PC-9 (cell line): Measurements from ENCODE around the gene NUP214. TPM values are rescaled to one million over a fixed set of nuclear protein-coding genes. Genes with fewer than 3 reads are reported as not detected.

Experiments used
- BruUV-seq: library from RNA; stranded (reverse); fragments of 400-500 nt; replicated peaks from 2 replicates; lab custom pipeline; 2021; lab: Mats Ljungman, UMichigan
- CTCF ChIA-PET: fragments of 300-600 bp; sonication (Branson Sonifier 250); formaldehyde crosslinking; loops from one replicate; lab custom pipeline; 2022; ENCODE audit warnings: antibody characterized with exemption; lab: Charles Lee
- POLR2A ChIA-PET: fragments of 300-600 bp; sonication (Branson Sonifier 250); formaldehyde crosslinking; loops from one replicate; lab custom pipeline; 2022; ENCODE audit warnings: antibody characterized with exemption; ENCODE audit not compliant: unreplicated experiment; lab: Charles Lee
- DNase-seq, 2 experiments: peaks; one replicate each; pipeline versions ENCODE4 v3.0.0 to v3.0.0-alpha.2; 2015 to 2022; ENCODE audit warnings: mixed read lengths in 1 of 2
- H2AFZ ChIP-seq: fragments of 200-600 bp; sonication (generic); 2 replicates; pipeline ENCODE4 v1.8.1; 2017; ENCODE audit warnings: antibody characterized with exemption
- H3F3A ChIP-seq: fragments of 200-600 bp; sonication (generic); 2 replicates; pipeline ENCODE4 v1.8.1; 2017; ENCODE audit warnings: antibody characterized with exemption, mild to moderate bottlenecking, low read depth; ENCODE audit not compliant: insufficient read depth
- H3K27ac ChIP-seq: fragments of 200-600 bp; sonication (generic); 2 replicates; pipeline ENCODE4 v1.6.1; 2016; ENCODE audit warnings: mixed run types
- H3K27me3 ChIP-seq: fragments of 200-600 bp; sonication (generic); 2 replicates; pipeline ENCODE4 v1.6.1; 2016; ENCODE audit warnings: low read depth, mixed run types; ENCODE audit not compliant: insufficient read depth
- H3K36me3 ChIP-seq: fragments of 200-600 bp; sonication (generic); 2 replicates; pipeline ENCODE4 v1.6.1; 2016; ENCODE audit warnings: low read depth, mixed run types
- H3K4me1 ChIP-seq: fragments of 200-600 bp; sonication (generic); replicated peaks from 2 replicates; pipeline ENCODE4 v1.6.1; 2016; ENCODE audit warnings: mixed run types; ENCODE audit not compliant: insufficient read depth
- H3K4me2 ChIP-seq: fragments of 200-600 bp; sonication (generic); 2 replicates; pipeline ENCODE4 v1.6.1; 2017; ENCODE audit warnings: mixed run types
- H3K4me3 ChIP-seq: fragments of 200-600 bp; sonication (generic); 2 replicates; pipeline ENCODE4 v1.6.1; 2016; ENCODE audit warnings: mixed run types
- H3K79me2 ChIP-seq: fragments of 200-600 bp; sonication (generic); 2 replicates; pipeline ENCODE4 v1.6.1; 2017; ENCODE audit warnings: low read depth, mixed run types
- H3K9me2 ChIP-seq: fragments of 200-600 bp; sonication (generic); 2 replicates; pipeline ENCODE4 v1.8.1; 2017; ENCODE audit warnings: mild to moderate bottlenecking; ENCODE audit not compliant: insufficient read depth
- H3K9me3 ChIP-seq: fragments of 200-600 bp; sonication (generic); 2 replicates; pipeline ENCODE4 v1.8.1; 2016; ENCODE audit warnings: low read depth; ENCODE audit not compliant: insufficient read depth
- H4K20me1 ChIP-seq: fragments of 200-600 bp; sonication (generic); 2 replicates; pipeline ENCODE4 v1.8.1; 2017; ENCODE audit not compliant: insufficient read depth
- CTCF ChIP-seq: fragments of 200-600 bp; sonication (generic); conservative IDR thresholded peaks from 2 replicates; pipeline ENCODE4 v1.6.1; 2017; ENCODE audit warnings: mixed run types, antibody characterized with exemption, mild to moderate bottlenecking, moderate library complexity
- EZH2 ChIP-seq: fragments of 200-600 bp; sonication (generic); IDR thresholded peaks from 2 replicates; pipeline ENCODE4 v1.8.0; 2017; ENCODE audit warnings: antibody characterized with exemption, low read depth
- intact Hi-C: fragments of 100-400 bp; cut with micrococcal nuclease; formaldehyde crosslinking; loops from one replicate; pipeline ENCODE4 v1.10.0; 2022; ENCODE audit not compliant: unreplicated experiment
- total RNA-seq: library from RNA; stranded (reverse); gene quantifications from 2 replicates; pipeline ENCODE4 v1.2.3, GENCODE V29; 2021

Gene NUP214
- total RNA-seq, 1 experiment from 2014 or later = 59.0 TPM

- Histone ChIP-seq H4K20me1 (peaks cover 12% of the 10 kb centered on the region; the same call in 1 of the 2 replicates), H3K4me2 (no peak overlapping the region), H3K27me3 (no peaks in the 10 kb centered on the region), H3K4me1 (no peaks in the 10 kb centered on the region), H3K9me2 (no peaks in the 10 kb centered on the region), H3K4me3 (no peak overlapping the region), H2AFZ (no peak overlapping the region), H3K36me3 (peaks cover 42% of the 10 kb centered on the region), H3K9me3 (no peaks in the 10 kb centered on the region), H3K27ac (no peak overlapping the region), H3F3A (no peaks in the 10 kb centered on the region), H3K79me2 (no peaks in the 10 kb centered on the region)
- intact Hi-C loops = no loop called here
- POLR2A ChIA-PET = no interaction called here
- TF ChIP-seq EZH2 (no peak), CTCF (no peak)
- no TSS peak for BruUV-seq
- DNase-seq = no peak
- CTCF ChIA-PET = no interaction called here
These were observed 16.8 kb downstream of the NUP214 start for GRCh38 chr9:131142160-131142559.

- H3K36me3 ChIP-seq = peaks cover 51% of the 10 kb centered on the region
- BruUV-seq = no TSS peak
These were observed 18.8 kb downstream of the NUP214 start for GRCh38 chr9:131144201-131144600.

DNA sequence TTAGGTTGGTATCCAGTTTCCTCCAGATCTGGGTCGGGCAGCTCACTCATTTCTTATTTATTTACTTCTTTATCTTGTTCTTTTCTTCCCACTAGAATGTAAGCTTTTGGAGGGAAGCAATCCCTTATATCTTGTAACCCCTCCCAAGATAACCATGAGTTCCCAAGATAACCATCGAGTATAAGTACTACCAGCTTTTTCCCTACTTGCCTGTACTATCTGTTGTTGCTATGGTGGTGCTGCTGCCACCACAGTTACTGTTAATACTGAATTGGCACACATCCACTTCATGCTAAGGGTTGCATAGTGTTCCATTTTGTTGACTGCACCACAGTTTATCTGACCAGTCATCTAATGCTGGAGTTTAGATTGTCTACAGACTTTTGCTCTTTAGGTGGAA lies 19.9 kb downstream of the NUP214 start:
- H4K20me1 ChIP-seq = peaks cover 3% of the 10 kb centered on the region; the same call in 1 of the 2 replicates
- H3K27ac ChIP-seq = no peak overlapping the region
- no peak for TF ChIP-seq EZH2
- H3K4me1 ChIP-seq = no peaks in the 10 kb centered on the region
- H2AFZ ChIP-seq = no peak overlapping the region
- no peak overlapping the region for H3K4me3 ChIP-seq
- CTCF ChIA-PET = no interaction called here
- POLR2A ChIA-PET = no interaction called here
- intact Hi-C loops = no loop called here
- no peaks in the 10 kb centered on the region for H3K27me3 ChIP-seq
- peaks cover 47% of the 10 kb centered on the region for H3K36me3 ChIP-seq
- no peak for DNase-seq
- no TSS peak for BruUV-seq
- no peaks in the 10 kb centered on the region for H3F3A ChIP-seq
- no peaks in the 10 kb centered on the region for H3K9me2 ChIP-seq
- H3K79me2 ChIP-seq = no peaks in the 10 kb centered on the region
- no peak overlapping the region for H3K4me2 ChIP-seq
- H3K9me3 ChIP-seq = no peaks in the 10 kb centered on the region

More at GRCh38 chr9:131144201-131144600, 18.8 kb downstream of the NUP214 start:
- TF ChIP-seq EZH2 (no peak), CTCF (no peak)
- peaks cover 7% of the 10 kb centered on the region; the same call in 1 of the 2 replicates for H4K20me1 ChIP-seq
- H3K4me3 ChIP-seq = no peak overlapping the region
- H3F3A ChIP-seq = no peaks in the 10 kb centered on the region
- H3K79me2 ChIP-seq = no peaks in the 10 kb centered on the region
- H2AFZ ChIP-seq = no peak overlapping the region
- H3K9me3 ChIP-seq = no peaks in the 10 kb centered on the region
- H3K27me3 ChIP-seq = no peaks in the 10 kb centered on the region
- intact Hi-C loops = no loop called here
- DNase-seq = no peak
- ChIA-PET CTCF (no interaction called here), POLR2A (no interaction called here)
- no peak overlapping the region for H3K4me2 ChIP-seq
- H3K27ac ChIP-seq = no peak overlapping the region
- H3K4me1 ChIP-seq = no peaks in the 10 kb centered on the region
- no peaks in the 10 kb centered on the region for H3K9me2 ChIP-seq

- Histone ChIP-seq H3K27ac (no peak overlapping the region), H3K4me1 (no peaks in the 10 kb centered on the region), H3K79me2 (no peaks in the 10 kb centered on the region), H3K9me2 (no peaks in the 10 kb centered on the region), H3K4me2 (no peak overlapping the region), H4K20me1 (peaks cover 3% of the 10 kb centered on the region; the same call in 1 of the 2 replicates), H3K36me3 (peaks cover 45% of the 10 kb centered on the region), H3F3A (no peaks in the 10 kb centered on the region), H3K4me3 (no peak overlapping the region), H2AFZ (no peak overlapping the region), H3K27me3 (no peaks in the 10 kb centered on the region), H3K9me3 (no peaks in the 10 kb centered on the region)
- CTCF ChIA-PET = no interaction called here
- DNase-seq = no peak
- intact Hi-C loops = no loop called here
- POLR2A ChIA-PET = no interaction called here
- no peak for TF ChIP-seq CTCF
- TF ChIP-seq EZH2 = no peak
- BruUV-seq = no TSS peak
These were observed 20.8 kb downstream of the NUP214 start for GRCh38 chr9:131146186-131146585.
